Peyer's patch (tissue), 4 donors: Measurements from ENCODE around the gene KCNK2. TPM values are rescaled to one million over a fixed set of nuclear protein-coding genes. Genes with fewer than 3 reads are reported as not detected.
A peak's percentile ranks its signal among the peaks of the same experiment; 100 is the strongest.

ENCODE experiments used
- DNase-seq, 3 donors: peaks; one replicate each; pipeline ENCODE4 v3.0.0-alpha.2; 2017 to 2019
- H3K27ac ChIP-seq, 4 donors: fragments of 200-600 bp; sonication (generic); one replicate each; pipeline ENCODE4 v1.5.1; 2016 to 2019
- H3K27me3 ChIP-seq, 2 donors: fragments of 200-600 bp; sonication (generic); one replicate each; pipeline ENCODE4 v1.5.1; 2019
- H3K36me3 ChIP-seq, 3 donors: fragments of 200-600 bp; sonication (generic); one replicate each; pipeline ENCODE4 v1.5.1; 2016 to 2019
- H3K4me1 ChIP-seq, 4 donors: fragments of 200-600 bp; sonication (generic); one replicate each; pipeline ENCODE4 v1.5.1; 2016 to 2019
- H3K4me3 ChIP-seq, 4 donors: fragments of 200-600 bp; sonication (generic); 1 replicate in 3 of 4; 2 replicates in 1 of 4; pipeline ENCODE4 v1.5.1; 2016 to 2019; ENCODE audit warnings: mild to moderate bottlenecking in 1 of 4
- H3K9me3 ChIP-seq, 4 donors: fragments of 200-600 bp; sonication (generic); one replicate each; pipeline ENCODE4 v1.5.1; 2016 to 2019; ENCODE audit warnings: mild to moderate bottlenecking in 1 of 4
- POLR2A ChIP-seq, 2 donors: fragments of 450-650 bp; IDR thresholded peaks; one replicate each; pipeline ENCODE4 v1.5.1; 2017; ENCODE audit warnings: antibody characterized with exemption in 2 of 2, mild to moderate bottlenecking in 2 of 2, moderate library complexity in 2 of 2
- total RNA-seq, 4 donors: library from RNA; depleted of rRNA; stranded (reverse); fragments of >200 nt; gene quantifications; one replicate each; pipeline ENCODE4 v1.1.0, GENCODE V29; 2016
- TF ChIP-seq, protein P1 (sequence below), 6 experiments: fragments of 450-650 bp in 4 of 6; fragments of 200-600 bp in 2 of 6; sonication (generic) in 1 of 6; IDR thresholded peaks; one replicate each; pipeline ENCODE4 v1.5.1; 2017 to 2019; ENCODE audit warnings: antibody characterized with exemption in 6 of 6, mild to moderate bottlenecking in 3 of 6, moderate library complexity in 1 of 6

Gene KCNK2
- total RNA-seq, result under 1 TPM in 3 of 4 donors, not detected in 1; 0.53 to 0.94 (median 0.57) TPM

DNA sequence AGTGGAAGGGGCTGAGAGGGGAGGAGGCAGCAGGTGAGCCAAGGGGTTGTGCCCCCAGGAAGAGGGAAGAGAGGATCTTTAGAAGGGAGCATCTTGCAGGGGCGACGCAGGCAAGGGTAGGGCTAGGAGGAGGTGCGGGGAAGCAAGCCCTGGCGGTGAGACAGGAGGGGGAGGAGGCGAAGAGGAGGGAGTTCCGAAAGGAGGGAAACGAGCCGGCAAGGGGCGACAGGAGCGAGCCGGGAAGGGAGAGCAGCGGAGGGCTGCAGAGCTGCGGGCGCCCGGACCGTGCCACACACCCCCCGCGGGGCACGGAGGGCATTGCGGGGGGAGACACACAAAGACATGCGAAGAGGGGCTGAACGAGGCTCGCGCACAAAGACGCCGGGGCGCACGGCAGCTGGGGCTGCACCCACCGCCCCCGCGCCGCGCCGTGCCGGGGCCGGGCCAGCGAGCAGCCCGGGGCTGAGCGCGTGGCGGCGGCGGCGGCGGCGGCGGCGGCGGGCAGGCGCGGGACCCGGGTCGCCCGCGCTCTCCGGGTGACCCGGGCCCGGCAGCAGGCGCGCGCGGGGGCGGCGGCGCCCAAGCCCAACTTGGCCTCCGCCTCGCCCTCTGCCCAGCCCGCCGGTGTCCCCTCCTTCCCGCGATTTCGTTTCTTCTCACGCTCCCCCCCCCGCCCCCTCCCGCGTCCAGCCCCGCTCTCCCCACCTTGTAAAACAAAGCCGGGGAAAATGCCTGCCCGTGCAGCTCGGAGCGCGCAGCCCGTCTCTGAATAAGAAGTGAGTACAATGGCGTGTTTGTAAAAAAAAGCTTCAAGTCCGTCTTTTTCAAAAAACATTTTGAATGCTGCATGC is at the start of gene KCNK2:
KCNK2 (plus strand) TSS at position 206 of the 851 bp plus-strand sequence. CDS start 649 bp downstream, outside the sequence.
- H3K27me3 ChIP-seq, result peaks cover 0 to 19% of the 10 kb centered on the region in 2 donors
- H3K4me1 ChIP-seq, result peaks cover 0 to 4% (median 0%) of the 10 kb centered on the region in 4 donors
- no peak for TF ChIP-seq POLR2A (IDR thresholded peaks at IDR 0.05)
- TF ChIP-seq, protein P1, sequence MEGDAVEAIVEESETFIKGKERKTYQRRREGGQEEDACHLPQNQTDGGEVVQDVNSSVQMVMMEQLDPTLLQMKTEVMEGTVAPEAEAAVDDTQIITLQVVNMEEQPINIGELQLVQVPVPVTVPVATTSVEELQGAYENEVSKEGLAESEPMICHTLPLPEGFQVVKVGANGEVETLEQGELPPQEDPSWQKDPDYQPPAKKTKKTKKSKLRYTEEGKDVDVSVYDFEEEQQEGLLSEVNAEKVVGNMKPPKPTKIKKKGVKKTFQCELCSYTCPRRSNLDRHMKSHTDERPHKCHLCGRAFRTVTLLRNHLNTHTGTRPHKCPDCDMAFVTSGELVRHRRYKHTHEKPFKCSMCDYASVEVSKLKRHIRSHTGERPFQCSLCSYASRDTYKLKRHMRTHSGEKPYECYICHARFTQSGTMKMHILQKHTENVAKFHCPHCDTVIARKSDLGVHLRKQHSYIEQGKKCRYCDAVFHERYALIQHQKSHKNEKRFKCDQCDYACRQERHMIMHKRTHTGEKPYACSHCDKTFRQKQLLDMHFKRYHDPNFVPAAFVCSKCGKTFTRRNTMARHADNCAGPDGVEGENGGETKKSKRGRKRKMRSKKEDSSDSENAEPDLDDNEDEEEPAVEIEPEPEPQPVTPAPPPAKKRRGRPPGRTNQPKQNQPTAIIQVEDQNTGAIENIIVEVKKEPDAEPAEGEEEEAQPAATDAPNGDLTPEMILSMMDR (IDR thresholded peaks at IDR 0.05), result no peak
- H3K9me3 ChIP-seq, result no peaks in the 10 kb centered on the region
- peak within 1 kb of the TSS in 2 of 4 donors; percentile 36 to 45 for H3K4me3 ChIP-seq
- no peak within 1 kb of the TSS for H3K27ac ChIP-seq
- DNase-seq, result peak in 1 of 3 donors; percentile 37
- no peaks in the 10 kb centered on the region for H3K36me3 ChIP-seq

DNA sequence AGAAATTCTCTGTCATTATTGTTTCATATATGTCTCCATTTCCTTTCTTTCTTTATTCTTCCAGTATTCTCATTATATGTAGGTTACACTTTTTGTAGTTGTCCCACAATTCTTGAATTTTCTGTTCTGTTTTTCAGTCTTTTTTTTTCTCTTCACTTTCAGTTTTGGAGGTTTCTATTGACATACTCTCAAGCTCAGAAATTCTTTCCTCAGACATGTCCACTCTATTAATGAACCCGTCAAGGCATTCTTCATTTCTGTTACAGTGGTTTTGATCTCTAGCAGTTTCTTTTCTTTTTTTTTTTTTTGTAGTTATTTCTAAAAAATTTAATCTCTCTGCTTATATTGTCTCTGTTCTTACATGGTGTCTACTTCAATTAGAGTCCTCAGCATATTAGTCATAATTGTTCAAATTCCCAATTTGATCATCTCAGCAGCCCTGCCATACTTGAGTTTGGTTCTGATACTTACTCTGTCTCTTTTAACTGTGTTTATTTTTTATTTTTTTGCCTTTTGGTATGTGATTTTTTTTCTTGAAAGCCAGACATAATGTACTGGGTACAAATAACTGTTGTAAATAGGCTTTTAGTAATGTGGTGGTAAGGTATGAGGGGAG is 49.5 kb upstream of the KCNK2 start:
- Histone ChIP-seq H3K4me1 (no peaks in the 10 kb centered on the region), H3K9me3 (no peaks in the 10 kb centered on the region), H3K27me3 (no peaks in the 10 kb centered on the region), H3K27ac (no peak overlapping the region), H3K4me3 (no peak overlapping the region), H3K36me3 (no peaks in the 10 kb centered on the region)
- DNase-seq, result no peak
- TF ChIP-seq, protein P1 (IDR thresholded peaks at IDR 0.05), result no peak
- TF ChIP-seq POLR2A (IDR thresholded peaks at IDR 0.05), result no peak

GRCh38 chr1:215040190-215040589 is 42.3 kb upstream of the KCNK2 start:
- no peak overlapping the region for H3K4me3 ChIP-seq
- H3K27ac ChIP-seq, result no peak overlapping the region
- TF ChIP-seq POLR2A (IDR thresholded peaks at IDR 0.05), result no peak
- TF ChIP-seq, protein P1 (IDR thresholded peaks at IDR 0.05), result no peak
- no peak for DNase-seq
- no peaks in the 10 kb centered on the region for H3K9me3 ChIP-seq
- H3K4me1 ChIP-seq, result no peaks in the 10 kb centered on the region
- no peaks in the 10 kb centered on the region for H3K27me3 ChIP-seq
- no peaks in the 10 kb centered on the region for H3K36me3 ChIP-seq

GRCh38 chr1:215043401-215043800 is 39.1 kb upstream of the KCNK2 start:
- H3K27ac ChIP-seq, result no peak overlapping the region
- no peak for DNase-seq
- no peaks in the 10 kb centered on the region for H3K27me3 ChIP-seq
- no peaks in the 10 kb centered on the region for H3K4me1 ChIP-seq
- no peak overlapping the region for H3K4me3 ChIP-seq
- TF ChIP-seq, protein P1 (IDR thresholded peaks at IDR 0.05), result no peak
- TF ChIP-seq POLR2A (IDR thresholded peaks at IDR 0.05), result no peak
- H3K36me3 ChIP-seq, result no peaks in the 10 kb centered on the region
- no peaks in the 10 kb centered on the region for H3K9me3 ChIP-seq

- no peak for TF ChIP-seq POLR2A (IDR thresholded peaks at IDR 0.05)
- TF ChIP-seq, protein P1 (IDR thresholded peaks at IDR 0.05), result no peak
- Histone ChIP-seq H3K4me3 (no peak overlapping the region), H3K4me1 (no peaks in the 10 kb centered on the region), H3K9me3 (no peaks in the 10 kb centered on the region), H3K36me3 (no peaks in the 10 kb centered on the region), H3K27ac (no peak overlapping the region), H3K27me3 (no peaks in the 10 kb centered on the region)
- DNase-seq, result no peak
Measured at GRCh38 chr1:215044151-215044550, 38.4 kb upstream of the KCNK2 start.
